ENCODE measurements around the gene CAPN12. TPM values are rescaled to one million over a fixed set of nuclear protein-coding genes. Genes with fewer than 3 reads are reported as not detected.

Gene CAPN12
- total RNA-seq, 1 donor from 2014 or later = not detected

- ATAC-seq (peak; percentile 72), DNase-seq (peak; percentile 61)
- intact Hi-C loops (cut with micrococcal nuclease) = no loop called here
Observed at GRCh38 chr19:38691938-38692457, 52.3 kb downstream of the CAPN12 start.

DNA sequence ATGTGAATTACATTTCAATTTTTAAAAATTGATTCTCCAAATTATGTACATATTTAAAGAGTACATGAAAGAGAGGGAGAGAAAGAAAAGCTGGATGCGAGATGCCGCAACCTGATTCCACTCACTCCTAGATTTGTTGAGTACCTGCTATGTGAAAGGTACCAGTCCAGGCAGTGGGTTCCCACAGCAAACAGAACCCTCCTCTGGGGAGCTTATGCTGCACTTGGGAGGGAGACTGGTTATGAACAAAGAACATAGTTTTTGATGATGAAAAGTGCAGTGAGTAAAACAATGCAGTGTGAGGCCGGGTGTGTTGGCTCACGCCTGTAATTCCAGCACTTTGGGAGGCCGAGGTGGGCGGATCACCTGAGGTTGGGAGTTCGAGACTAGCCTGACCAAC is 53.4 kb downstream of the CAPN12 start:
- DNase-seq = no peak
- intact Hi-C loops (cut with micrococcal nuclease) = no loop called here
- no peak for ATAC-seq

GRCh38 chr19:38690146-38690545 is 54.1 kb downstream of the CAPN12 start:
- intact Hi-C loops (cut with micrococcal nuclease) = no loop called here
- no peak for ATAC-seq

DNA sequence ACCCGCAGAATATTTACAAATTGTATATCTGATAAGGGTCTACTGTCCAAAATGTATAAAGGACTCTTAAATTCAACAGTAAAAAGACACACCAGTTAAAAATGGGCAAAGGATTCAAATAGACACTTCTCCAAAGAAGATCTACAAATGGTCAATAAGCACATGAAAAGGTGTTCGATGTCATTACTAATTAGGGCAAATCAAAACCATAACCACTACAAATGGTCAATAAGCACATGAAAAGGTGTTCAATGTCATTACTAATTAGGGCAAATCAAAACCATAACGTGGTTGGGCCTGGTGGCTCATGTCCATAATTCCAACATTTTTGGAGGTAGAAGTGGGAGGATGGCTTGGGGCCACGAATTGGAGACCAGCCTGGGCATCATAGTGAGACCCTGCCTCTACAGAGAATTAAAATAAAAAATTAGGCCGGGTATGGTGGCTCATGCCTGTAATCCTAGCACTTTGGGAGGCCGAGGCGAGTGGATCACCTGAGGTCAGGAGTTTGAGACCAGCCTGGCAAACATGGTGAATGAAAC is 56.4 kb downstream of the CAPN12 start:
- intact Hi-C loops (cut with micrococcal nuclease) = no loop called here
- ATAC-seq = no peak
- DNase-seq = no peak

More at GRCh38 chr19:38690146-38690545, 54.1 kb downstream of the CAPN12 start:
- DNase-seq = no peak

GRCh38 chr19:38686530-38686888 is 57.8 kb downstream of the CAPN12 start:
- no peak for DNase-seq
- intact Hi-C loops (cut with micrococcal nuclease) = no loop called here
- ATAC-seq = no peak

DNA sequence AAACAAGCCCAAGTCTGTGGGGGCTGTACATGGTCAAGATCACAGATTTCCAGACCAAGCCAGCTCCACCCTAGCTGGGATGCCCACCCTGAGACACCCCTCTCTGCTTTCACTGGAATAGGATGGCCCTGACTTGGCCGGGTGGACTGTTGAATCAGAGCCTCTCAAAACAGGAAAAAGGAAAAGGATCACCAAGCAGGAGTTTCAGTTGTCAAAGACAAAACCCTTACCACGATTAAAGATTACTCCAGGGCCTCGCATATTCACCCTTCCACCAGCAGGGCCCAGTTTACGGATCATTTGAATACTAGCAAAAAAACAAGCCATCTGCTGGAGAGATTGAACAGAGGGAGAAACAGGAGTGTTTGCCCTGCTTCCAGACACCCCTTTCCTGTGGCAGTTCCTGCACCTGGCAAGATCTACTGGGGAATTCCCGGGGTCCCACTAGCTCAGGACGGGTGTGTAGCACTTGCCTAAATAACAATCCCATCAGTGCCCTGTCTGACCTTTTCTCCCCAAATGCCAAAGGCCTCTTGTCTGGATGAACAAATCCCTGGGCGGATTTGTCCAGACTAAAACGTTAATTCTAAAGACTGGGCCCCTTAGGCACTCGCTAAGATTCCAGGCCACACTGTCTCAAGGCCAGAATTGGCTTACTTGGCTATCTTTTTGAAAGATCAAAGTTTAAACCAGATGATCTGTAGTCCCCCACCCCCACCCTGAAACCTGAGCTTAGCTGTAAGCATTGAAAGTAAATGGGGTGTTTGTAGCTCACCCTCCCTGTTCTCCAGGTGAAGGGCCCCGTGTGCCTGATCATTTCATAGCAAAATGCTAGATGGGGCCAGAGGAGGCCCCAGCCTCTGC is 58.4 kb downstream of the CAPN12 start:
- no peak for DNase-seq
- no peak for ATAC-seq
- intact Hi-C loops (cut with micrococcal nuclease) = no loop called here

DNA sequence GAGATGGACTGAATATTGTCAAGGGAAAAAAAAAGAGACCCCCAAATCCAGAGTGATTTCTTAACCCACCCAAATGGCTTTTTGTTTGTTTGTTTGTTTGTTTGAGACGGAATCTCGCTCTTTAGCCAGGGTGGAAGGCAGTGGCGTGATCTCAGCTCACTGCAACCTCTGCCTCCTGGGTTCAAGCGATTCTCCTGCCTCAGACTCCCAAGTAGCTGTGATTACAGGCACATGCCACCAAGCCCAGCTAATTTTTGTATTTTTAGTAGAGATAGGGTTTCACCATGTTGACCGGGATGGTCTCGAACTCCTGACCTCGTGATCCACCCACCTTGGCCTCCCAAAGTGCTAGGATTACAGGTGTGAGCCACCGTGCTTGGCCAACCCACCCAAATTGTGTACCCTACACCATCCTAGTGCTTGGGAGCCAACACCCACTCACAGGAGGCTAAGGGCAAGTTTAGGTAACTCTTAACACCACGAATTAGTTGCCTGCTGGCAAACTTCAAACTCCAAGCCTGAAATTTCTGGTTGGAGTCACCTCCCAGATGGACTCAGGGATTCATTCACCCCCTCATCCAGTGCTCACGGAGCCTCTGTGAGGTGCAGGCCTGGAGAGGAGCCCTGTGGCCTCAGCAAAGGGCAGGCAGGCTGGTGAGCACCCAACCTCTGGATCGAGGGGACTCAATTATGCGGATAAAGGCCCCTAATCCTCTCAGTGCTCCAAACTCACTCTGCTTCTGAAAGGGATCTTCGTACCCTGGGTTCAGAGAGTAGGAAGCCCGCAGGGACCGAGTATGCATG is 59.2 kb downstream of the CAPN12 start:
- DNase-seq (no peak), ATAC-seq (no peak)
- intact Hi-C loops (cut with micrococcal nuclease) = no loop called here

DNA sequence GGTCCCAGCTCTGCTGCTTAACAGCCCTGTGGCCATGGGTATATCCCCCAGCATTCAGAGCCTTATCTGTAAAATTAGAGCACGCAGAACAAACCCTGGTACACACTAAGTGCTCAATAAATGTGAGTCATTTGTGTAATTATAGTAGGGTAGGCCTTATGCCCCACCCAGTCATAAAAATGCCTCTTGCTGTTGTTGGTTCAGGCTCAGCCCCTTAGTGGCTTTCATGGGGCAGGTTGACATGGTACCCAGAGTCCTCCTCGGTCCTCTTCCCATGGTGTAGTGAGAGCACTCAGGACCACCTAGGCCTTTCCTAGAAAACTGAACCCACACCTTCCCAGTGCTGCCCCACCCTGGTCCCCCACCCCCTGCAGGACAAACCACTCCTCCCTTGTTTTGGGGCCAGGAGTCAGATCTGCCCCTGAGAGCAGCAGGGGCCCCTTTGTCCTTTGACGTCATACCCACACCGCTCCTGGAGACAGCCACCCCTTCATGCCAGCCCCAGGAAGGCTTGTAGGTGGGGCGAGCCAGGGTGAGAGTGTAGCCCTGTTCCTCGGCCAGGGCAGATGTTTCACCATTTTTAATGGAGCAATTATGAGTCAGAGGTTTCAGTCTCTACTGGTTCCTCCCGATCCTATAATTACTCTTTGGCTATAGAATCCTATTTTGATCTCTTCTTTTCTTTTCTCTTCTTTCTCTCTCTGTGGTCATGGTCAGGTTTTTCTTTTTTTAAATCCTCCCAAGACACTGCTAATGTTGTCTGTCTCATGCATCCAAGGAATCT is 60.0 kb downstream of the CAPN12 start:
- intact Hi-C loops (cut with micrococcal nuclease) = no loop called here
- DNase-seq = peak; percentile 61
- peak; percentile 71 for ATAC-seq

DNA sequence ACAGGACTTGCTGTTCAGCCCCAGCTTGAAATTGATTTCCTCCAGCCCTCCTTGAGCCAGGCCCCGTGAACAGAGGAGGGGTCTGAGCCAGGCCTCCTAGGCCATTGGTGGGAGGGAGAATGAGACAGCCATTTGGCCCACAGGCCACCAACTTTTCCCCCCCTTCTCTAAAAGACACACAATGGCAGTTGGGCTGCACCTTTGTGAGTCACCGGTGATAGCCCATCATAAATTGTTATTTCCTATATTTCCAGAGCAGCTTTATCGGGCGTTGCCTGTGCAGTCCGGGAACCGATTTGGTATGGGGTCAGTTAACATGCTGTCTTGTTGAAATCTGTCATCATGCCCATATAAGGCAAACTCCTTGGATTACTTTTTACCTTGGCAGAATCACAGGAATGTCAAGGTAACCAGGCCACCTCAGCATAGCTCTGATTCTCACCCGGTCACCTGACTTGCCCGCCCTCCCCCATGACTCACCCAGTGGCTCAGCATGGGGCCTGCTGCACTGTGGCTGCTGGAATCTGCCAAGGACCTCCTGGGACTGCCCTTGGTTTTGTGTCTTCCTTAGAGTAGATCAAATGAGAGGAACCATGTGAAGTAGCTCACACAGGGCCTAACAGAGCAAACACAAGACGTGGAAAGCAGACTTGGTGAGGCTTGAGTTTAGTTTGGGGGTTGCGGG is 60.7 kb downstream of the CAPN12 start:
- intact Hi-C loops (cut with micrococcal nuclease) = no loop called here
- peak; percentile 65 for ATAC-seq
- peak; percentile 69 for DNase-seq

- DNase-seq (no peak), ATAC-seq (peak; percentile 6)
- intact Hi-C loops (cut with micrococcal nuclease) = no loop called here
Observed at GRCh38 chr19:38682872-38683392, 61.3 kb downstream of the CAPN12 start.

DNA sequence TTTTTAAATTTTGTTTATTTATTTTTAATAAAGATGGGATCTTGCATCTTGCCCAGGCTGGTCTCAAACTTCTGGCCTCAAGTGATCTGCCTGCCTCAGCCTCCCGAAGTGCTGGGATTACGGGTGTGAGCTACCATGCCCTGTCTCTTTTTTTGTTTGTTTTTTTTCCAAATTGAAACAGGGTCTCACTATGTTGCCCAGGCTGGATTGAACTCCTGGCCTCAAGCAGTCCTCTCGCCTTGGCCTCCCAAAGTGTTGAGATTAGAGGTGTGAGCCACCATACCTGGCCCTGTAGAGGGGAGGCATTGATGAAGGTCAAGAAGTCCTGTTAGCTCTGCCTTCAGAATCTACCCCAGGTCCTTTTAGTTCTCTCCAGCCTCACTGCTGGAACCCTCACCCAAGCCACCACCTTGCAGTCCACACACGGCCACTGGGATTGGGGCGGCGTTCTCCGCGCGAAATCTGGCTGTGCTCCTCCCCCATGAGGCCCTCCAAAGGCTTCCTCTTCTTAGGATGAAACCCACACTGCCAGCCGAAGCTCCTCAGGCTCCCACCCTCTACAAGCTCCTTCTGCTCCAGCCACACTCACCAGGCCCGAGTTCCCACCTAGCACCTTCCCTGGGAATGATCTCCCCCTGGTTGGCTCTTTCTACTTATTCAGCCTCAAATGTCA is 61.9 kb downstream of the CAPN12 start:
- intact Hi-C loops (cut with micrococcal nuclease) = no loop called here
- DNase-seq (no peak), ATAC-seq (no peak)

Other genes starting within 250 kb of the CAPN12 start
- 1.8 TPM for gene MAP4K1, start 126.5 kb downstream of the CAPN12 start, total RNA-seq
- gene EIF3K, start 125.3 kb downstream of the CAPN12 start, total RNA-seq = 674 TPM
- gene ACTN4, start 96.8 kb downstream of the CAPN12 start, total RNA-seq = 131 TPM
- gene LGALS7, start 29.0 kb upstream of the CAPN12 start, total RNA-seq = not detected
- gene LGALS7B, start 44.7 kb upstream of the CAPN12 start, total RNA-seq = not detected
- 0.47 TPM for gene LGALS4, start 68.5 kb upstream of the CAPN12 start, total RNA-seq
- 1,171 TPM for gene ECH1, start 87.3 kb upstream of the CAPN12 start, total RNA-seq
- gene HNRNPL, start 105.5 kb upstream of the CAPN12 start, total RNA-seq = 171 TPM
- gene RINL, start 133.8 kb upstream of the CAPN12 start, total RNA-seq = 4.5 TPM
- 94.4 TPM for gene SIRT2, start 155.1 kb upstream of the CAPN12 start, total RNA-seq
- 14.5 TPM for gene NFKBIB, start 155.5 kb upstream of the CAPN12 start, total RNA-seq
- not detected for gene CCER2, start 167.7 kb upstream of the CAPN12 start, total RNA-seq
- 13.2 TPM for gene SARS2, start 186.3 kb upstream of the CAPN12 start, total RNA-seq
- 71.9 TPM for gene MRPS12, start 186.5 kb upstream of the CAPN12 start, total RNA-seq
- gene FBXO17, start 231.3 kb upstream of the CAPN12 start, total RNA-seq = 1.7 TPM